ENCODE measurements around the gene SHISA6. TPM values are rescaled to one million over a fixed set of nuclear protein-coding genes. Genes with fewer than 3 reads are reported as not detected.

Gene SHISA6
- total and polyA plus RNA-seq, 2 donors (not counting 1 experiment from before 2014, with no cell fraction given) = not detected

DNA sequence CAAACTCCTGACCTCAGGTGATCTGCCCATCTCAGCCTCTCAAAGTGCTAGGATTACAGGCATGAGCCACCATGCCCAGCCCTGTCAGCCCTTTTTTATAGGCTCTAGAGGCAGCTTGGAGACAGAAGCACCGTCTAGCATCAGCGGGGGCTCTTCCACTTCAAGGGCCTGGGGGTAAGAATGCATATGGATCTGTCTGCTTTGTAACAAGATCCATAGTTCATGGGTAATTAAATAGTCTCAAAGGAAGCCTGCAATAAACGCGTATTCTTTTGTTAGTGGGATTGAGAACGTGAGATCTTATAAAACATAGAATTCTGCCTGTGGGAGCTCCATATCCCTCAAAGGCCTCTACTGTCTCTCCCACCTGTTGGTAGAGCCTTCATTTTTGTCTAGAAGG is 142.1 kb downstream of the SHISA6 start:
- H3K4me2 ChIP-seq (ENCODE audit: extremely low read depth, insufficient read depth, low read length) = no peak overlapping the region
- no peaks in the 10 kb centered on the region for H3K4me1 ChIP-seq (ENCODE audit: control insufficient read depth, extremely low read depth, insufficient read depth, low read length)
- H2AFZ ChIP-seq (ENCODE audit: low read length) = no peak overlapping the region
- no peaks in the 10 kb centered on the region for H3K9me3 ChIP-seq (ENCODE audit: control insufficient read depth, insufficient read depth, low read depth, low read length)
- no peaks in the 10 kb centered on the region for H3K27me3 ChIP-seq (ENCODE audit: control insufficient read depth, insufficient read depth, low read length)
- DNase-seq (ENCODE audit: low read depth in 2 of 2) = no peak
- H3K36me3 ChIP-seq (ENCODE audit: control insufficient read depth, insufficient read depth, low read length) = no peaks in the 10 kb centered on the region
- no peaks in the 10 kb centered on the region for H4K20me1 ChIP-seq (ENCODE audit: control insufficient read depth, extremely low read depth, insufficient read depth, low read length)
- H3K9ac ChIP-seq (ENCODE audit: insufficient read depth, low read length) = no peak overlapping the region
- H3K4me3 ChIP-seq (replicated peaks in 1 of 4; ENCODE audit: control extremely low read depth in 1 of 4, insufficient read depth in 1 of 4, low read depth in 3 of 4, low read length in 4 of 4) = no peak overlapping the region
- H3K79me2 ChIP-seq (ENCODE audit: control insufficient read depth, insufficient read depth, low read length) = no peaks in the 10 kb centered on the region
- no peak overlapping the region for H3K27ac ChIP-seq (ENCODE audit: insufficient read depth, low read length)
- no peak for TF ChIP-seq EZH2 (IDR thresholded peaks at IDR 0.05; ENCODE audit: low read length, missing control alignments)
- TF ChIP-seq, protein P1, sequence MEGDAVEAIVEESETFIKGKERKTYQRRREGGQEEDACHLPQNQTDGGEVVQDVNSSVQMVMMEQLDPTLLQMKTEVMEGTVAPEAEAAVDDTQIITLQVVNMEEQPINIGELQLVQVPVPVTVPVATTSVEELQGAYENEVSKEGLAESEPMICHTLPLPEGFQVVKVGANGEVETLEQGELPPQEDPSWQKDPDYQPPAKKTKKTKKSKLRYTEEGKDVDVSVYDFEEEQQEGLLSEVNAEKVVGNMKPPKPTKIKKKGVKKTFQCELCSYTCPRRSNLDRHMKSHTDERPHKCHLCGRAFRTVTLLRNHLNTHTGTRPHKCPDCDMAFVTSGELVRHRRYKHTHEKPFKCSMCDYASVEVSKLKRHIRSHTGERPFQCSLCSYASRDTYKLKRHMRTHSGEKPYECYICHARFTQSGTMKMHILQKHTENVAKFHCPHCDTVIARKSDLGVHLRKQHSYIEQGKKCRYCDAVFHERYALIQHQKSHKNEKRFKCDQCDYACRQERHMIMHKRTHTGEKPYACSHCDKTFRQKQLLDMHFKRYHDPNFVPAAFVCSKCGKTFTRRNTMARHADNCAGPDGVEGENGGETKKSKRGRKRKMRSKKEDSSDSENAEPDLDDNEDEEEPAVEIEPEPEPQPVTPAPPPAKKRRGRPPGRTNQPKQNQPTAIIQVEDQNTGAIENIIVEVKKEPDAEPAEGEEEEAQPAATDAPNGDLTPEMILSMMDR (conservative IDR thresholded peaks at IDR 0.05 in 1 of 2, IDR thresholded peaks at IDR 0.05 in 1 of 2; ENCODE audit: low read depth in 1 of 2, low read length in 2 of 2) = no peak

DNA sequence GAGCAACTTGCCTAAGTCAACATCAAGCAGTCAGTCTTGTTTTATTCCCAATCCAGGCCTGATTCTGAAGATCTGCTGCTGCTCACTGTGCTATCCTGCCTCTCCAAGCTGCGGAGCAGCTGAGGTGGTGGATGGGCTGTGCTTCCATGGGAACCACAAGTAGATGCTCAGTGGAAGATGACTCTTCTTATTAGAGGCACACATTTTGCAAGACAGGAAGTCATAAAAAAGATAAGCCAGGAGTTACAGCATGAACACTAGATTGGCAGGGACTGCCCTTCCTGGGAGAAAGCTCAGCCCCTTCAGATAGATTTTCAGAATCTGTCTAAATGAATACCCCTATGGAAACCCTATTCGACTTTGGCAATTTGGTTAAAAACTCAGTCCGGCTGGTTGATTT is 143.1 kb downstream of the SHISA6 start:
- Histone ChIP-seq H3K27ac (ENCODE audit: insufficient read depth, low read length) (no peak overlapping the region), H3K4me3 (replicated peaks in 1 of 4; ENCODE audit: control extremely low read depth in 1 of 4, insufficient read depth in 1 of 4, low read depth in 3 of 4, low read length in 4 of 4) (no peak overlapping the region), H3K4me2 (ENCODE audit: extremely low read depth, insufficient read depth, low read length) (no peak overlapping the region), H3K79me2 (ENCODE audit: control insufficient read depth, insufficient read depth, low read length) (no peaks in the 10 kb centered on the region), H3K36me3 (ENCODE audit: control insufficient read depth, insufficient read depth, low read length) (no peaks in the 10 kb centered on the region), H2AFZ (ENCODE audit: low read length) (no peak overlapping the region), H3K27me3 (ENCODE audit: control insufficient read depth, insufficient read depth, low read length) (no peaks in the 10 kb centered on the region), H3K9ac (ENCODE audit: insufficient read depth, low read length) (no peak overlapping the region), H3K9me3 (ENCODE audit: control insufficient read depth, insufficient read depth, low read depth, low read length) (no peaks in the 10 kb centered on the region), H4K20me1 (ENCODE audit: control insufficient read depth, extremely low read depth, insufficient read depth, low read length) (no peaks in the 10 kb centered on the region), H3K4me1 (ENCODE audit: control insufficient read depth, extremely low read depth, insufficient read depth, low read length) (no peaks in the 10 kb centered on the region)
- TF ChIP-seq EZH2 (IDR thresholded peaks at IDR 0.05; ENCODE audit: low read length, missing control alignments) = no peak
- TF ChIP-seq, protein P1 (conservative IDR thresholded peaks at IDR 0.05 in 1 of 2, IDR thresholded peaks at IDR 0.05 in 1 of 2; ENCODE audit: low read depth in 1 of 2, low read length in 2 of 2) = no peak
- no peak for DNase-seq (ENCODE audit: low read depth in 2 of 2)

DNA sequence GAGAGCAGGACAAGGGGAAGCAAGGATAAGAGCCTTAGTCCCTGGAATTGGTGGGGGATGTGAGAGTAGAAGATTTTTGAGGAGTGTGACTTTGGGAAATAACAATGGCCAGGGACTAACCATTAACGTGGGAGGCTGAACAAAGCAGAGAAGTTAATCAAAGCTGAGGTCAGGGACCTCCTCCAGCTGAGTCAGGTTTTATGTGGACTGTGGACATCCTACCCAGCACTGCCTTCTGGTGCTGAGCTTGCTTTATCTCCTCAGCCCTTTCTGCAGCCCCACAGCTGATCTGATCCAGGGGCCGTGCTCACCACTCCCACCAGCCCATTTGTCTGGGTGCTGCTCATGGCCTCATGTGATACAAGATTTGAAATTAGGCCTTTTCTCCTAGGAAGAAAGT is 146.6 kb downstream of the SHISA6 start:
- Histone ChIP-seq H3K79me2 (ENCODE audit: control insufficient read depth, insufficient read depth, low read length) (no peaks in the 10 kb centered on the region), H3K27me3 (ENCODE audit: control insufficient read depth, insufficient read depth, low read length) (no peaks in the 10 kb centered on the region), H3K4me2 (ENCODE audit: extremely low read depth, insufficient read depth, low read length) (no peak overlapping the region), H2AFZ (ENCODE audit: low read length) (no peak overlapping the region), H3K27ac (ENCODE audit: insufficient read depth, low read length) (no peak overlapping the region), H3K9ac (ENCODE audit: insufficient read depth, low read length) (no peak overlapping the region), H3K9me3 (ENCODE audit: control insufficient read depth, insufficient read depth, low read depth, low read length) (no peaks in the 10 kb centered on the region), H3K36me3 (ENCODE audit: control insufficient read depth, insufficient read depth, low read length) (no peaks in the 10 kb centered on the region), H4K20me1 (ENCODE audit: control insufficient read depth, extremely low read depth, insufficient read depth, low read length) (no peaks in the 10 kb centered on the region), H3K4me3 (replicated peaks in 1 of 4; ENCODE audit: control extremely low read depth in 1 of 4, insufficient read depth in 1 of 4, low read depth in 3 of 4, low read length in 4 of 4) (no peak overlapping the region), H3K4me1 (ENCODE audit: control insufficient read depth, extremely low read depth, insufficient read depth, low read length) (no peaks in the 10 kb centered on the region)
- DNase-seq (ENCODE audit: low read depth in 2 of 2) = no peak
- TF ChIP-seq, protein P1 (conservative IDR thresholded peaks at IDR 0.05 in 1 of 2, IDR thresholded peaks at IDR 0.05 in 1 of 2; ENCODE audit: low read depth in 1 of 2, low read length in 2 of 2) = no peak
- TF ChIP-seq EZH2 (IDR thresholded peaks at IDR 0.05; ENCODE audit: low read length, missing control alignments) = no peak

Measured in fibroblast of lung (primary cell).